NCI-H748 (cell line): ENCODE results near the gene UBQLN3.

Experiments used
- DNase-seq: peaks from one replicate; lab custom pipeline; 2025; ENCODE audit not compliant: unreplicated experiment; lab: John Stamatoyannopoulos, UW

UBQLN3 gene

GRCh38 chr11:5509803-5510202 lies at the start of gene UBQLN3:
TSS of gene UBQLN3 (minus strand) at chr11:5509957. CDS start at chr11:5509558, 399 bp downstream.
- DNase-seq: no peak

DNA sequence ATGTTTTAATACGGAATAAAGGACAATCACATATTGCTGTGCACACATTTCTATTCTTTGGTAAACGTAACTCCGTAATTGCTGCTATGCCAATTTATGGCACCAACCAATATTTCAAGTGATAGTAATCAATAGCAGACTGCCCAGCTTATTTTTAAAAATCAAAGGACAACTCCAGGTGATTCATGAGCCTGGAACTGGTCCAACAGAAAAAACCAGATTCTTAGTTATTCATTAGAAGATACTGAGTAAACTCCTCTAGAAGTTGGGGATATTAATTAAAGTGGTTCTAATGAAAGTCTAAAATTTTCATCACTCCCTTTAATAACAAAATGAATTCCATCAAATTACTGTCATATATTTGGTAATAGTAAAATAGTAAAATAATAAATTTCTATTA lies 48.0 kb upstream of the UBQLN3 start:
- DNase-seq: no peak

- no peak for DNase-seq
Measured at GRCh38 chr11:5556596-5557188, 46.9 kb upstream of the UBQLN3 start.

GRCh38 chr11:5553343-5553742 lies 43.6 kb upstream of the UBQLN3 start:
- DNase-seq: no peak

DNA sequence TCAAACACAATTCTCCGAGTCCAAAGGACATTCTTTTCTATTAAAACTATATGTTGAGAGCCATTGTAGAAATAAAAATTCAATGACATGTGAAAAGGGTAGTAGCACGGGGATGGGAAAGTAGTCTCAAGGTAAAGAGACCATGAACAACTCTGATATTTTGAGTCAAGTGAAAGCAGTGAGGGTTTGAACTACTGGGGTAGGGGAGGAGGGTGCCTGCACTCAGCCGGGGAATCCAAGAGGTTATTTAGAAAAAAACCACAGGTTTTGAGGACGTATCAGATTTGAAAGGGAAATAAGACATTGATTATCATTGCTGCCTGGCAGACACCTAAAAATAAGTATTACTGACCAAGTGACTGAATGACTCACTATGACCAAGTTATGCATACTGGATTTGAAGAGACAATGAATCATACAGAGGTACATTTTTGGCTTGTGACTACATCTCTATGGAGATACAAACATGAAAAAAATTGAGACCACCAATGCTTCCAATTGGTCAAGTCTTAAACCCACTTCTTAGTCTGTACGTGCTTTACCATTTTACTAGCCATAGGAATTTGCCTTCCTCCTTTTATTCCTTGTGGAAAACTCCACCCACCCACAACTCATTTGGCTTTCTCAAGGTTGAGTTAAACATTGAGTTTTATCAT lies 40.8 kb upstream of the UBQLN3 start:
- DNase-seq: no peak

GRCh38 chr11:5548440-5548839 lies 38.7 kb upstream of the UBQLN3 start, which contains the start of gene OR52H1:
TSS of gene OR52H1 (minus strand) at chr11:5548540. CDS start at chr11:5545505, 3,035 bp downstream.
- DNase-seq: no peak

DNA sequence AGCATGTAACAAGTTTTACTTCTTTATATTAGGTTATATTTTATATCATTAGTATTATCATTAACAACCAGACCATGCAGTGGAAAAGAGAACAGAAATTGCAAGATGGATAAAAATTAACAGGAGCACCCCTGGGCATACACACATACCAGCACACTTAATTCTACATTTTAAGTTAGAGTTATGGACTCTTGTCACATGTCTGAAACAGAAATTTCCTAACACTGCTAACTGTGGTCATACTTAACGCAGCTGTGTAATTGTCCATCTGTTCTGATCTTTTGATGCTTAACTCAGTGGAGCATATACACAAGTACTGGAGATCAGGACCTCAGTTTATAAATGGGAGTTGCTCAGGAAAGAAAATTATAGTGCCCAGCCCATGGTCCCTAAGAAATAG lies 38.2 kb upstream of the UBQLN3 start:
- no peak for DNase-seq

DNA sequence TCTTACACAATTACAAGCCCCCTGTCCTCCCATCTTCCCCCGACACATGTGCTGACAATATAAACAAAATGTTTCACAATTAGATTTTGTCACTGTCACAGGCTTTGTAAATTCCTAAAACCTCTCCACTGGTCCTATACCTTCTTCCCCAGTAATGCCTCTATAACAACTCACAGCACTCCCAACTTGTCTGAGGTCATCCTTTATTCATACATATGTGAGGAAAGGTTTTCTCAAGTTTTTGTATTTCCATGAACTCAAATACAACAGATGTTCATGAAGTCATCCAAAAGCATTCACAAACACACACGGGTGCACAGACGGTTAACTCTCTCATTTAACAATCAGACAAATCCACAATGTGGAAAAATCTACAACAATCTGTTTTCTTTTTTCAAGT lies 36.7 kb upstream of the UBQLN3 start:
- DNase-seq: no peak

DNA sequence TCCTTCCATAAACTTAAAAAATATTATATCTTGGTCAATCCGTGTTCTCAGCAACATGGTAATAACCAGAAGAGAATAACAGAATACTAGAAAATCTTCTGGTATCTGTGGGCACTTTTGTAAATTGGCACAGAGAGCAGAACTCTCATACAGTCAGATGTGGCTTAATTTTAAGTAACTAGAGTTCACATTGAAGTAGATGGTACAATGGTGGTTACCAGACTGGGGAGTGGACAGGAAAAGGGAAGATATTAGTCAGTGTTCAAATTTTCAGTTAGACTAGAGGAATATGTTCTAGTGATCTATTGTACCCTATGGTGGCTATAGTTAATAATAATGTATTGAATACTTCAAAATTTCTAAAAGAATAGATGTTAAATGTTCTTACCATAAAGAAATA lies 31.7 kb upstream of the UBQLN3 start:
- no peak for DNase-seq

DNA sequence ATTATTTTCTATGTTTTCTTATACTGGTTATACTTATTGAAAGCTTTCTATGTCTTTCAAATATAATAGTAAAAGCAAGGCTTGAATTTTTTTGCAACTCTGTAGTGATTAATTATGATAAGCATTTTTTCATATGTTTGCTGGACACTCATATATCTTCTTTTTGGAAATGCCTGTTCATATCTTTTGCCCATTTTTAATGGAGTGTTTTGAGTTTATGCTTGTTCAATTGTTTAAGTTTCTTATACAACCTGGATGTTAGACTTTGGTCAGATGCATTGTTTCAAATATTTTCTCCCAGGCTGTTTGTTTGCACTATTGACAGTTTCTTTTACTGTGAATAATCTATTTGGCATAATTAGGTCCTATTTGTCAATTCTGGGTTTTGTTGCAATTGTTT lies 26.7 kb upstream of the UBQLN3 start:
- DNase-seq: no peak

DNA sequence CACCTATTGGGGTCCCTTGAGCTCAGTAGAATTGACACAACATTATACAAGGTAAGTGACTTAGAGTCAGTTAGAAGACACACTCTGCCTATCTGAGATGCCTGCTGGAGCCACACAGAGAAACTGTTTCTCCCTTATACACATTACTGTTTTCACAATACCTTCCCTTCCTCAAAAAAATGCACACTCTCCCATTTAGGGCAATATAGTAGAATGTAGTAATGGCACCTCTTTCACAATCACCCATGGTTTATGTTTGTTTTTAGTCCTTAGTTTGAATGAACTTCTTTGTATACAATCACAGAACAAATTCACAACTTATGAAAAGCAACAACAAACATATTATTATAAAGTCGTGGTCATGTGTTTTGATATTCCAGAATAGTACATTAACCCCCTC lies 24.3 kb upstream of the UBQLN3 start:
- no peak for DNase-seq

DNA sequence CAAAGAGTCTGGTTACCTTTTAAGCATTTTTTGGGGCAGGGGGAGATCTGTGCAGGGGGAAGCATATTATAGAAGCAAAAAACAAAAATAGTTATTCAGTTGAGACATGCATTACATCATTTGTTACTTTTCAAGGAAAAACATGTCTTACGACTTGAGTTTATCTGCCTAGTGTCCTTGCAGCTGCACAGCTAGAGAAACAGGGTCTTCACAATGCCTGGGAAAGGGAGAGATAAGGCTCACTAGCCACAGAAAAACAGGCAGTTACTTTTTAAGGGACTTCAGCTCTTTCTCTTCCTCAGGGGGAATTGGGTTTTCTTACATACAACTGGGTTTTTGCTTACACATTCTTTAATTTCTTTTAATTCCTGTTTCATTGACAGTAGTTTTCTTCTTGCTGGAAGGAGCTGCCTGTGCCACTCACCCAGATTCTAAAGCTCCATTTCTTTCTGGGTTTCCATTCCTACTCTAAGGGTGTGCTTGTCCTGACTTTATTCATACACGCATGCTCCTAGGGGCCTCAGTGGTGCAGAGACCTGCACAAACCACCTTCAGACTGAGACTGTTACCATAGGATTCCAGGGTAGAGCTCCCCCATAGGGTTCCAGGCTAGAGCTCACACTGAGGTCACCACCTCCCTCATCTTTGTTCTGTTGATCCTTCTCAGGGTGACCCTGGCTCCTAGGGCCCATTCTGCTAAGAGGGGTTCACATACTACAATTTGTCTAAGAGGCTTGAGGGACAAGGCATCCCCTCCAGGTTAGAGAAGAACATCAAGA lies 21.5 kb upstream of the UBQLN3 start:
- DNase-seq: no peak

DNA sequence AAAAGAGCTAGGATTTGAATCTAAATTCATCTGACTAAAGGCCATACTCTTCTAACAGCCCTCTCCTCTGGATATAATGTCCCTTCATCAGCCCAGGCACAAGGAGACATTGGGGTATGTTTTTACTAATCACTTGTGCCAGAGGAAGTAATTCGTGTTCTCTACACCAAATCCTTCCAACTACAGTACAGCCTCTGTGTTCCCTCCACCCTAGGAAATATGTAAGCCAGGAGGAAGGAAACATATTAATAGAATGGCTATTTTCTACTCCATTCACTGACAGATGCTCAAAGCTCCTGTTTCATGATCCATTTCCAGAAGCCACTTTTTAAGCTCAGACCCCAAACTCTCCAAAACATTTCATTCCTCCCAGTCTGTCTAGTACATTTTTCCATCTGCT lies 18.7 kb upstream of the UBQLN3 start:
- DNase-seq: no peak

- no peak for DNase-seq
Measured at GRCh38 chr11:5527716-5528115, 18.0 kb upstream of the UBQLN3 start.

DNA sequence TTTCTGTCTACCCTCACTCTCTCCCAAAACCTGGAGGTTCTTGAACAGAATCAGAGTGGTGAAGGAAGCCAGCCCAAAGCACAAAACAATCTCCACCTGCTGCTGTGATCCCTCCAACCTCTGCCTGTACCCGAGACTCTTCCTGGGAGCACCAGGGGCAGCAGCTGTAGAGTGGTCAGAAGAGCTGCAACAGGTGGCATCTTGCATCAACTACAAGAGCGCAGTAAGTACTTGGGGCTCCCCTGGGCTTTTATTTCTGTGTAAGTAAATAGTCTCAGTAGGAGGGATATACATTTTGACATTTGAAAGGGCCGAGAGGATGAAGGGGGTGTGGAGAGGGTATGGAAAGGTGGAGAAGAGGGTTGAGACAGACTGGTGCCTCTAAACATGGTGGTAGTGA lies 15.0 kb upstream of the UBQLN3 start:
- no peak for DNase-seq

DNA sequence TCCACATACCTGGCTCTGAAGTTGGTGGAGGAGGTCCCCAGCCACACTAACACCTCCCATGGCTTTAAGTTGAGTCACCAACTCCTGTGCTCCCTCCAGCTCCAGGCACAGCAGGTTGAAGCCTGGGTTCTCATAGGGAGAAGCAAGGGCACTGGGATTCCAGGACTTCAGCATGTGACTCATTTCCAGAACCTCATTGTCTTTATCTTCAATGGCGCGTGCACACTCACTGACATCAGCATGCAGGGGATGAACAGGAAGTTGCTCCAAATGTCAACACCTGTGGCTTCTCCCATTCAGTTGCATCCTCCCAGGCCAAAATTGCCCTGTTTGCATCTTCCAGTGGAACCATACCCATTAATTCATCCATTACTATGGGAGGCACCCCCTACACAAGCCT lies 12.6 kb upstream of the UBQLN3 start:
- DNase-seq: no peak

DNA sequence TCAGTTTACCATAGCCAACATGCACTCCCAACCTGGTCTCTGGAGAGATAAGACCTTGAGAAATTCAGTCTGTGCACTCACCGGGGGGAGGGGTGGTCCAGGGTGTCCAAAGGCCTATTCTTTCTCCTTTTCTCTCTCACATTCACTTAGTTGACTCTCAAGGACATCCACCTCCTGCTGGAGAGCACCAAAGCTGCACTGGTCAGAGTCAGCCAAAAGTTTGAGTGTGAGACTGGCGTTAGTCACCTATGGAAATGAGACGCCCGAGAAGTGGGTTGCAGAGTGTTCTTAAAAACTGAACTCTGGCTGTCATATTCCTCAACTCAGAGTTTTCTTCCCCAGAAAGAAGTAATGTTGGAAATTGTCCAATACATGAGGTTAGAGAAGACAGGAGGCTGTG lies 11.8 kb upstream of the UBQLN3 start:
- DNase-seq: no peak

GRCh38 chr11:5516599-5516998 lies 6.8 kb upstream of the UBQLN3 start, which contains the start of gene UBQLNL:
TSS of gene UBQLNL (minus strand) at chr11:5516699. CDS start at chr11:5516441, 258 bp downstream.
- no peak for DNase-seq

- DNase-seq: no peak
Measured at GRCh38 chr11:5514841-5515240, 5.1 kb upstream of the UBQLN3 start.

DNA sequence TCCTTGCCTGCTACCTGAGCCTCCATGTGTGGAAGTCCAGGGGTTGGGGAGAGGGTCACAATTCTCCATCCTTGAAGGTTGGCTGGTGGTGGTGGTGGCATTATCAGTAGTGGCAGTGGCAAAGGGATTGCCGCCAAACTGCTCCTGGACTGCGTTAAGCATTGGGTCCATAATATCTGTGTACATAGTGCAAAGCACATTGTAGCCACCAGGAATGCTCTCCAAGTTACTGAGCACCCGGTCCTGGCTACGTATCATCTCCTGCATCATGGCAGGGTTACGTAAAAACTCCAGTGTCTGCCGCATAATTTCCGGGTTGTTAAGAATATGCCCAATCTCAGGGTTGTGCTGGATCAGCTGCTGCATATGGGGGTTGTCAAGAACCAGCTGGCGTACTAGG lies 1.2 kb downstream of the UBQLN3 start:
- DNase-seq: no peak

GRCh38 chr11:5507933-5508305 lies 1.8 kb downstream of the UBQLN3 start:
- DNase-seq: no peak
